Activated CD4-positive, CD25-positive, alpha-beta regulatory T cell (primary cell): ENCODE data around the gene XKR7.
"Not testable (repeated sequence)": the region's sequence is repeated elsewhere in the genome, so short reads cannot be mapped to it uniquely, and the experiment has no call there.

Source experiments
- DNase-seq, 4 experiments: peaks; one replicate each; lab custom pipeline; 2025; lab: John Stamatoyannopoulos, UW

XKR7 gene

GRCh38 chr20:31967830-31968249 is at the start of gene XKR7:
Gene XKR7 (plus strand): TSS chr20:31968151. CDS start chr20:31968176, 25 bp downstream.
- DNase-seq = peak in 1 of 4 experiments; percentile 5

- DNase-seq = no peak
Measured at GRCh38 chr20:31918466-31919105, 49.4 kb upstream of the XKR7 start.

DNA sequence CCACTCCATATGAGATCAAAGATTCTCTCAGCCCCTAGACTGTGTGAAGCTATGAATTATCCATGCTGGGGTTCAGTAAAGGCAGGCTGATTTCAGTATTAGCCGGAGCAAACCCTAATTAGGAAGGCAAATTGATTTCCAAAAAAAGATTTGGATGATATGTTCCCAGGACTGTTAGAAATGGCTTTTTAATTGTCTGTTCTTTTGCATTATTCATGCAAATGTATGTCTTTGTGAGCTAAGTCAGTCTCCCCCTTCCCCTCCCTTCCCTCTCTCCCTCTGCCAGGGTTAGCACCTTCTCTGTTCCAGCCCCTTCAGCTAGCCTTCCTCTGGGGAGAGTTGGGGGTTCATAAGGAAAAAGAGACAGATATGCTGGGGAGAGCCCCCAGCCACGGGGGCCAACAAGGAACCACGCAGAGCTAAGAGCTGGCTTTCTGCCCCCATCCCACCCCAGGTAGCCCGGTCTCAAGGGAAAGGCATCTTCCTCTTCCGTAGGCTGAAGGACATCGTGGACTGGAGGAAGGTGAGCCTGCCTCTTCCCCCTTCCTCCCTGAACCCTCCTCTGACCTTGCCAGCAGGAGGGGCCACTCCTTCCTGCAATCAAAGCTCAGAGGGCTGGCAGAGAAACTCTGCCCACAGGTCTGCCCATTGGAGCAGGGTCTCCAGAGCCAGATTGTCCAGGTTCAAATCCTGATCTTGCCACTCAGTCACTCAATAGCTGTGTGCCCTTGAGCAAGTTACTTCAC is 48.4 kb upstream of the XKR7 start:
- no peak for DNase-seq

DNA sequence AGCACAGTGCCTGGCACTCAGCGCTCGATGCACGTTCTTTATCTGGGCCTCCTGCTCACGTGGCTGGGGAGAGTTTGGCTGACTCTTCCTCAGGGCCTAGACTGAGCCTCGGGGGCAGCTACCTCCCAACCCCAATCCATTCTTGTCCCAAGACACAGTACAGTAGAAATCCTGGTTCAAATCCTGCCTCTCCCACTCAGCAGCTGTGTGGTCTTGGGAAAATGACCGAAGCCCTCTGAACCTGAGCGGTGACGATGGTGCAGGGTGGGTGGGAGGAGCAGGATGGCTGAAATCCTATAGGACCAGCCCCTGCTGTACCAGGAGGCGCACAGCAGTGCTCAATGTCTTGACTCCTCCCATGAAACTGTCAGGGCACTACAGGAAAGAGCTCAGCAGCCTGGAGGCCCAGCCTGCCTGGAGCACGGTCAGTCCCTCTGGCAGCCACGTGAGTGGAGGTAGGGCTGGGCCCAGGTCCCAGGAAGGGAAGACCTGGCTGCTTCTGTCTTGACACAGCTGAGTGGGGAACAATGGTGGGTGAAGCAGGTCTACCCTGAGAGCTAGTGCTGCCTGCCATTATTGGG is 47.6 kb upstream of the XKR7 start:
- no peak for DNase-seq

DNA sequence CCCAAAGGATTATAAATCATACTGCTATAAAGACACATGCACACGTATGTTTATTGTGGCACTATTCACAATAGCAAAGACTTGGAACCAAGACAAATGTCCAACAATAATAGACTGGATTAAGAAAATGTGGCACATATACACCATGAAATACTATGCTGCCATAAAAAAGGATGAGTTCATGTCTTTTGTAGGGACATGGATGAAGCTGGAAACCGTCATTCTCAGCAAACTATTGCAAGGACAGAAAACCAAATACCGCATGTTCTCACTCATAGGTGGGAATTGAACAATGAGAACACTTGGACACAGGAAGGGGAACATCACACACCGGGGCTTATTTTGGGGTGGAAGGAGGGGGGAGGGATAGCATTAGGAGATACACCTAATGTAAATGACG is 46.5 kb upstream of the XKR7 start:
- DNase-seq = not testable (repeated sequence)

- DNase-seq = no peak
Measured at GRCh38 chr20:31922181-31922580, 45.8 kb upstream of the XKR7 start.

DNA sequence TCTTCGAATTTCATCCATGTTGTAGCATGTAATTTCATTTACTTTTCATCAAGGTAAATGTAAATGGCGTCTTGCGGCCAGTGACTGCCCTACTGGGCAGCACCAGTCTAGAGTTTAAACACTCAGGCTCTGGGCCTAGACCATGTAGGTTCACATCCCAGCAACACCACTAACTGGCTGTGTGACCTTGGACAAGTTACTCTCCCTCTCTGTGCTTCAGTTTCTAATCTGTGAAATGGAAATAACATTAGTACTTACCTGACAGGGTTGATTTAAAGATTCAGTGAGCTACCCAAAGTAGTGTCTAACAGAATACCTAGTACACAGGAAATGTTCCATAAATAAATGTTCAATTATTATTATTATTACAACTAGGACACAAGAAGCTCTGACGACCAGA is 45.4 kb upstream of the XKR7 start:
- no peak for DNase-seq

DNA sequence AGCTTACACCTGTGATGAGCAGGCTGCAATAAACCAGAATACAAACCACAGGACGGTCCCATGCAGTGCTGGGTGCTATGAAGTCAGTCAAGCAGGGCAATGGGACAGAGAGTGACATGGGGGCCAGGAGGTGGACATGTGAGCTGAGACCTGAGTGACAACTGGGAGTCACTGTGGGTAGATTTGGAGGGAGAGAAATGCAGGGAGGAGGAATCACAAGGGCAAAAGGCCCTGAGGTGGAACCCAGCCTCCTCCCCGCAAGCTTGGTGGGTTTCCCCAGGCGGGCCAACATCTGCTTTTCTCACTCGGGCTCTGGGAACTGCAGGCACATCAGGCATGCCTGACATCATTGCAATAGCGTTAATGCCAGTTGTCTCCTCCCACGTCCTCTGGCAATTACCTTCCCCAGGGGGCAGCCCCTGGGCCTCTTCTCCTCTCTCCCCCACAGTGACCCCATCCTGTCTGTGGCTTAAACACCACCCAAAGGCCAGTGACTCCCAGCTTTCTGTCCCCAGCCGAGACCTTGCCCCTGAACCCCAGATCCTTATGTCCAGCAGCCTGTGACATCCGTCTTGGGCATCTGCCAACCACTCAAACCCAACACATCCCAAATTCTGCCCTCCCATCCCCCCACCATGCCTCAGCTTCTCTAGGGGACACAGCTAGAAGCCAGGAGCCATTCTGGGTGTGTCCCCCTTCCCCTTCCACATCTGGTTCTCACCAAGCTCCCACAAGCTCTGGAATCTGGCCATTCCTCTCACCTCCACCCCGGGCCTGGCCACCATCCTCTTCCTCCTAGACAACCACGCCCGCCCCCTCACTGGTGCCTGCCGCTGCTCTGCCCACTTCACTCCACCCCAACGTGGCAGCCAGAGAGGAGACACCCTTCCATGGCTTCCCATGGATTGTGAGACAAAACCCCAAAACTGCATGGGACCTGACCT is 44.3 kb upstream of the XKR7 start:
- no peak for DNase-seq

DNA sequence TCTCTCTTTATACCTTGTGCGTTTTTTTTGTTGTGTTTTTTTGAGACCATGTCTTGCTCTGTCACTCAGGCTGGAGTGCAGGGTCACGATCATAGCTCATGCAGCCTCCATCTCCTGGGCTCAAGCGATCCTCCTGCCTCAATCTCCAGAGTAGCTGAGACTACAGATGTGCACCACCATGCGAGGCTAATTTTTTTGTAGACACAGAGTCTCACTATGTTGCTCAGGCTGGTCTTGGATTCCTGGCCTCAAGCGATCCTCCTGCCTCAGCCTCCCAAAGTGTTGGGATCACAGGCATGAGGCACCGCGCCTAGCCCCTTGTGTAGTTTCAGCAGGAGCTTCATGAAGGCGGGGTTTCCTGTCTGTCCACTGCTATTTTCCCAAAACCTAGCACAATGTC is 43.4 kb upstream of the XKR7 start:
- no peak for DNase-seq

DNA sequence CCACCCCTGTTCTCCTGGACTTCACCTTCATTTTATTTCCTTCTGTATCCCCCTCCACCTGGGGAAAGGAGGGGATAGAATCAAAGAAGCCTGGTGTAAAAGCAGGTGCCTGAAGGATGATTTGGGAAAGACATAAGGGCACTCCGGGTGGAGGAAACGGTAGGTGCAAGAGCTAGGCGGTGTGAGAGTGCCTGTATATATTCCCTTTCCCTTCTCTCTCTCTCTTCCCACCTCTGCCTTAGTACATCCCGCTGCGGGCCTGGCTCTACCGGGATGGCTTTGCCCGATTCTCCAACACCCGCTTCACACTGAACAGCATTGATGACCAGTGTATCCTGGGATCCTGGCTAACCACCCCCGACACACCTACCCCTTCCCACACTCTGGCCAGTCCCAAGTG is 42.3 kb upstream of the XKR7 start:
- DNase-seq = no peak

- DNase-seq = no peak
Measured at GRCh38 chr20:31926493-31926892, 41.5 kb upstream of the XKR7 start.

DNA sequence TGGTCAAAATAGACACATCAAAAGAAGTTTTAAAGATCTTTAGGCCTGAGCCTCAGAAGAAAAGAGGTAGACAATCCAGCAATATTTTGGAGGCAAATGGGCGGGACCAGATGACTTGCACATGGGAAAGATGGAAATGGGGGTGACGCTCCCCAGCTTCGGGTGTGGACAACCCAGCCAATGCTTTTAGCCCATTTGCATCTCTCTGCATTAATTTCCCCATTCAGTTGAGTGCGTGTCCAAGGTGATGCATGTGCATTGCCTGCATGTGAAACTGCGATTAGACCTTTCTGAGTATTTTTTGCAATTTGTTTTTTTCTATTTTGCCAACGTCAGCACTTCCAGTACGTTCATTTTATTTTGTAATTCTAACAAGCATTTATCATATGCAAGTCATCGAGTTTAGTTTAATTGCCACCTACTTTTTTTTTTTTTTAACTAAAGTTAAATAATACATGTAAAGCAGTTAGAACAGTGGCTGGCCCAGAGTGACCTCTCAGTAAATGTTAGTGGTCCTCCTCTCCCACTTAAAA is 40.3 kb upstream of the XKR7 start:
- DNase-seq = no peak

DNA sequence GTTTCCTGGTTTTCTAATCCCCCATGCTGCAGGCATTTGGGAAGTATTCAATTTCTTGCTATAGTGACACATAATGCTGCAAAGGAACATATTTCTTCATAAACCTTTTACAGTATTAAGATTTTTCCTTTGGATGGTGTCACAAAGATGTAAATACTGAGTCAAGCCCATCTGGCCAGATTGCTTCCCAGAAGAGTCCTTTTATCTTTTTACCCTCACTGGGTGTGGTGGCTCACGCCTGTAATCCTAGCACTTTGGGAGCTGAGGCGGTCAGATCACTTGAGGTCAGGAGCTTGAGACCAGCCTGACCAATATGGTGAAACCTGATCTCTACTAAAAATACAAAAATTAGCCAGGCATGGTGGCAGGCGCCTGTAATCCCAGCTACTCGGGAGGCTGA is 38.3 kb upstream of the XKR7 start:
- not testable (repeated sequence) for DNase-seq

GRCh38 chr20:31930779-31931178 is 37.2 kb upstream of the XKR7 start:
- DNase-seq = no peak

DNA sequence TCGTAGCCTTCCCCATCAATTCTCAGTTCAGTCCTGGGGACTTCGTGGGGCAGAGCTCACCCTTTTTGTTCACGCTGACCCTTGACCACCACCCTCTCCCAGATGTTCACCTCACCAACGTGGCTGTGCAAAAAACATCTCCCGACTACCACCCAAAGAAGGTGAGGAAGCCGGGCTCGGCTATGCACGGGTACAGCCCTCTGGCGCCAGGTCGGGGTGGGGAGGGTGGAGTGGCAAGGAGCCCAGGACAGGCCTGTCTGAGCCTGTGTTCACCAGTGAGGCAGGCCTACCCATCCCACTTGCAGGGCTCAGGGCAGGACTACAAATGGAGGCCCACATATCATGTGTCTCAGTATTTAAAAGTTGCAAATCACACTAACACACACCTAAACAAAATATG is 34.3 kb upstream of the XKR7 start:
- no peak for DNase-seq

- no peak for DNase-seq
Measured at GRCh38 chr20:31934491-31934890, 33.5 kb upstream of the XKR7 start.

DNA sequence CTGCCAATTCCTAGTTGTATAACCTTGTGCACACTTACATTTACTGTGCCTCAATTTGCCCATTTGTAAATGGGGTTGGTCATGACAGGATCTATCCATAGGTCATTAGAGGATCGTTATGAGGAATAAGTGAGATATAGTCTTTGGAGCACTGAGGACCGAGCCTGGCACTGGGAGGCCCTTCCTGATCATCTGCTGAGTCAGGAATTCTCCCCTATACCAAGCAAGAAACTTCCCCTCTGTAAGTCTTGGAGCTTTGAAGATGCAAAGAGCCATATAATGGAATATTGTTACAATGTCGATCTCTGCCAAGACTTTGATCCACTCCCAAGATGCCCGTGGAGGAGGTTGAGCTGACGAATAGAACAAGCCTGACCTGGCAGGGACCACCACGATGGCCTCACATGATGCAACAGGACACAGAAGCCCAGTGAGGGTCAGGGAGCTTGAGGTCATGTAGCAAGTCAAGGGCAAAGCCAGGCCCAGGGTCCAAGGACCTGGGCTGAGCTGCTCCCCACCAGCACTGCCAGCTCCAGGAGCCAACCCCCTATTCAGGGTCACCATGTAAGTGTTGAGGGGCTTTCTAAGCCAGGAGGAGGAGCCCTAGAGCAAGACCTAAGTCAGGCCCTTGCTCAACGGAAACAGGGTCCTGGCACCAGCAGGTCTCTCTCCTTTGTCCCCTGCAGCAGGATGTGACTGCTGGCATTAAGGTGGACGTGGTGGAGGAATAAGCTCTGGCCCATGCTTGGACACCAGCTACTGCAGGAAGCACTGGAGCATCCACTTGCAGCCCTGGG is 32.8 kb upstream of the XKR7 start:
- no peak for DNase-seq

DNA sequence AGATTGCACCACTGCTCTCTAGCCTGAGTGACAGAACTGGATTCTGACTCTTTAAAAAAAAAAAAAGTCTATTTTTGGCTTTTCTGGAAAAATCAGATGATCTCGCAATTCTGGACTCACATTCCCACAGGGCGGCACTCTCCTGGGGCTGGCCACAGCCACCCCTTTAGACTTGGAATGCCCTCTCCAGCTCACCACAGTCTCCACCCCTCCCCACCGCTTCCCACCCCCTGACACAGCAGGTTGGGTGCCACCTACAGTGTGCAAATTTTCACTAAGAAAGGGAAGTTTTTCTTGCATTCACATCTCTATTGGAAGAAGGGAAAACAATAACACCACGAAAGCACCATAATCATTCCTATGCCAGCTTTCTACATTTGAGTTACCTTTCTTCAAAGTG is 31.5 kb upstream of the XKR7 start:
- DNase-seq = no peak

DNA sequence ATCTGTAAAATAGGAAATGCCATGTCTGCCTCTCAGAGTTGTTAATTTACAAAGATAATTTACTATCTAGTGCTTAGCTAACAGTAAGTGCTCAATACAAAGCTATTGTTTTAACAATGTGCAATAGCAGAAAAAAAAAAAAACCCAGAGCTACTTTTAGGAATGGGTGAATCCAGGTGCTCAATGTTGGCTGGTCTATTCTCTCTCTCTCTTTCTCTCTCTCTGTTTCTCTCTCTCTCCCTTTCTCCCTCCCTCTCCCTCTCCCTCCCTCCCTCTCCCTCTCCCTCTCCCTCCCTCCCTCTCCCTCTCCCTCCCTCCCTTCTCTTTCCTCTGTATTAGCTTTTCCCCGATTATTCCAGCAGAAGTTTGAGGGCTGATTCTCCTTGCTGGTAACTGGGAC is 30.1 kb upstream of the XKR7 start:
- no peak for DNase-seq

- no peak for DNase-seq
Measured at GRCh38 chr20:31939661-31940060, 28.3 kb upstream of the XKR7 start.

GRCh38 chr20:31943052-31943471 is 24.9 kb upstream of the XKR7 start:
- DNase-seq = no peak
